Activated T-helper 1 cell treated with anti-CD3 and anti-CD28 coated beads, Interleukin-12 subunit alpha, Interleukin-12 subunit beta, Interleukin-2, Interleukin-4 antibody, amounts not matched to agents 30 ng/mL and 10 ng/mL and 1 ng/mL, durations not matched to agents 14 hours and 24 hours and 36 hours (primary cell): Measurements from ENCODE around the gene KCNQ1. TPM values are rescaled to one million over a fixed set of nuclear protein-coding genes. Genes with fewer than 3 reads are reported as not detected.

ENCODE experiments used
- DNase-seq: peaks from one replicate; pipeline ENCODE4 v3.0.0; 2021; ENCODE audit warnings: low spot score
- H3K27ac Mint-ChIP-seq: one replicate; pipeline ENCODE4 v1.8.0; 2021; ENCODE audit warnings: mild to moderate bottlenecking, mixed read lengths
- H3K27me3 Mint-ChIP-seq: one replicate; pipeline ENCODE4 v1.8.0; 2022; ENCODE audit warnings: mild to moderate bottlenecking, moderate library complexity, mixed read lengths; ENCODE audit not compliant: insufficient read depth
- H3K36me3 Mint-ChIP-seq: one replicate; pipeline ENCODE4 v1.8.0; 2021; ENCODE audit warnings: low read depth, mixed read lengths
- H3K4me1 Mint-ChIP-seq: one replicate; pipeline ENCODE4 v1.8.0; 2021; ENCODE audit warnings: low read depth, mixed read lengths
- H3K4me3 Mint-ChIP-seq: one replicate; pipeline ENCODE4 v1.8.0; 2021; ENCODE audit warnings: mild to moderate bottlenecking, moderate library complexity, mixed read lengths
- H3K9me3 Mint-ChIP-seq: one replicate; pipeline ENCODE4 v1.8.0; 2021; ENCODE audit warnings: mixed read lengths
- intact Hi-C: fragments of 100-400 bp; cut with micrococcal nuclease; formaldehyde crosslinking; loops from one replicate; pipeline ENCODE4 v1.15.1; 2024
- total RNA-seq: library from RNA; stranded (reverse); gene quantifications from 2 replicates; pipeline ENCODE4 v1.2.3, GENCODE V29; 2022

The KCNQ1 gene
- total RNA-seq, 1 donor from 2014 or later = 6.4 TPM

- intact Hi-C loops = no loop called here
- Mint-ChIP-seq H3K36me3 (peaks cover 3% of the 10 kb centered on the region), H3K27ac (no peak overlapping the region), H3K4me3 (no peak overlapping the region), H3K4me1 (no peaks in the 10 kb centered on the region), H3K27me3 (no peaks in the 10 kb centered on the region), H3K9me3 (peaks cover 14% of the 10 kb centered on the region)
- no peak for DNase-seq
Observed at GRCh38 chr11:2664791-2665525, 220.2 kb downstream of the KCNQ1 start.

- no peak overlapping the region for H3K4me3 Mint-ChIP-seq
- H3K27me3 Mint-ChIP-seq = no peaks in the 10 kb centered on the region
- intact Hi-C loops = no loop called here
- H3K4me1 Mint-ChIP-seq = no peaks in the 10 kb centered on the region
- DNase-seq = no peak
- H3K27ac Mint-ChIP-seq = no peak overlapping the region
- H3K36me3 Mint-ChIP-seq = peaks cover 2% of the 10 kb centered on the region
- peaks cover 6% of the 10 kb centered on the region for H3K9me3 Mint-ChIP-seq
Observed at GRCh38 chr11:2665526-2666400, 221.0 kb downstream of the KCNQ1 start.

- intact Hi-C loops = no loop called here
- no peaks in the 10 kb centered on the region for H3K9me3 Mint-ChIP-seq
- H3K27ac Mint-ChIP-seq = no peak overlapping the region
- H3K36me3 Mint-ChIP-seq = no peaks in the 10 kb centered on the region
- no peak overlapping the region for H3K4me3 Mint-ChIP-seq
- DNase-seq = no peak
- H3K4me1 Mint-ChIP-seq = no peaks in the 10 kb centered on the region
- H3K27me3 Mint-ChIP-seq = no peaks in the 10 kb centered on the region
Observed at GRCh38 chr11:2666401-2666741, 221.6 kb downstream of the KCNQ1 start.

- no peaks in the 10 kb centered on the region for H3K27me3 Mint-ChIP-seq
- no peaks in the 10 kb centered on the region for H3K36me3 Mint-ChIP-seq
- no peaks in the 10 kb centered on the region for H3K4me1 Mint-ChIP-seq
- H3K4me3 Mint-ChIP-seq = no peak overlapping the region
- H3K9me3 Mint-ChIP-seq = no peaks in the 10 kb centered on the region
- H3K27ac Mint-ChIP-seq = no peak overlapping the region
- intact Hi-C loops = no loop called here
- DNase-seq = no peak
Observed at GRCh38 chr11:2666828-2667570, 222.2 kb downstream of the KCNQ1 start.

- Mint-ChIP-seq H3K9me3 (no peaks in the 10 kb centered on the region), H3K27me3 (no peaks in the 10 kb centered on the region), H3K4me1 (no peaks in the 10 kb centered on the region), H3K36me3 (no peaks in the 10 kb centered on the region), H3K27ac (no peak overlapping the region), H3K4me3 (no peak overlapping the region)
- intact Hi-C loops = no loop called here
- DNase-seq = no peak
Observed at GRCh38 chr11:2667940-2668339, 223.1 kb downstream of the KCNQ1 start.

DNA sequence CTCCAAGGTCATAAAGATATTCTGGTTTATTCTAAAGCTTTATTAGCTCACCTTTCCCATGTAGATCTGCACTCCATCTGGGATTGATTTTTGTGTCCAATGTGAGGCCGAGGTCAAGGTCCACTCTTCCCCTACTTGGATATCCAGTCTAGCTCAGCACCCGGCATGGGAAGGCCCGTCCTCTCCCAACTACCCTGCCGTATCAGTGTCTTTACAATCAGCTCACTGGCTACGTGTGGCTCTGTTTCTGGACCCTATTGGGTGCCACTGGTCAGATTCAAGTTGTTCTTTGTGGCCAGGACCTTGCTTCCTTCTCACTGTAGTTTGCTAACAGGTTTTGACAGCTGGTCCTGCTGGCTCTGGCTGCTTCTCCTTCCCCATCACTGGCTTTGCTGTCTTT, 224.1 kb downstream of the KCNQ1 start:
- intact Hi-C loops = no loop called here
- no peaks in the 10 kb centered on the region for H3K9me3 Mint-ChIP-seq
- H3K4me1 Mint-ChIP-seq = no peaks in the 10 kb centered on the region
- no peaks in the 10 kb centered on the region for H3K36me3 Mint-ChIP-seq
- H3K27me3 Mint-ChIP-seq = no peaks in the 10 kb centered on the region
- DNase-seq = no peak
- no peak overlapping the region for H3K4me3 Mint-ChIP-seq
- no peak overlapping the region for H3K27ac Mint-ChIP-seq

DNA sequence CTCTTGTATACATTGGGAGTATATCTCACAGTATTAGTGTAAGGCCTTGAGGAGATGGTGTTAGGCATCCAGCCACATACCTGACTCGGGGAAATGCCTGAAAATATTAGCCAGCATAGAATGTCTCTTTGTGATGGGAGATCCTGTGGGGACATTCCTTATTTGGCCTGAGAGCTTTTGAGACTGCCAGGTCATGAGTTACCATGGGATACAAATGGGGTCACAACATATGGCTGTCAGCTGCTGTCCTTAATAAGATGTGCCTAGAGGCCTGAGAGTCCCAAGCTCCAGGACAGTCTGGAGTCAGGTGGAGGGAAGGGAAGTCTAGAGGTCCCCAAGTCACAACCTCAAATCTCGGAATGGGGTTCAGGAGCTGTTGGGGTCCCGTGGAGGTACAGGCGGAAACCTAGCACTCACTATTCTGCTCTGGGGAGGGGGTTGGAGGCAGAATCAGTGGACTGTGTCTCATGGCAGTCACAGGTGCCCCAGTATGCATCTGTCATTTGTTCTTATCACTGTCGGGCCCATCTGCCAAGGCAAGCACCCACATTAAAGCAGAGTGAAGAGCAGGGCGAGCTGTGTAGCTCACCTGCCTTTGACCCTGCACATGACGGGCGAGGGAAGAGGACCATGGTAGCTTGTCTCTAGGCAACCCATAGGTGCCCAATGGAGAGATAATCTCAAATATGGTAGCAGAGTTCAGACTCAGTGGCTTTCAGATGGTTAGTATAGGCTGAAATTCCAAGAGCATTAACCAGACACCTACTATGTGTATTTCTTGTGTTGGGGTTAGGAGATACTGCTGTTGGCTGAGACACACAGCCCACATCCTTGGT, 225.0 kb downstream of the KCNQ1 start:
- H3K27ac Mint-ChIP-seq = no peak overlapping the region
- H3K9me3 Mint-ChIP-seq = no peaks in the 10 kb centered on the region
- H3K4me1 Mint-ChIP-seq = no peaks in the 10 kb centered on the region
- intact Hi-C loops = no loop called here
- H3K4me3 Mint-ChIP-seq = no peak overlapping the region
- no peaks in the 10 kb centered on the region for H3K36me3 Mint-ChIP-seq
- DNase-seq = no peak
- H3K27me3 Mint-ChIP-seq = no peaks in the 10 kb centered on the region

- intact Hi-C loops = no loop called here
- Mint-ChIP-seq H3K27me3 (no peaks in the 10 kb centered on the region), H3K9me3 (no peaks in the 10 kb centered on the region), H3K36me3 (no peaks in the 10 kb centered on the region), H3K4me3 (no peak overlapping the region), H3K27ac (no peak overlapping the region), H3K4me1 (no peaks in the 10 kb centered on the region)
- no peak for DNase-seq
Observed at GRCh38 chr11:2670541-2671100, 225.8 kb downstream of the KCNQ1 start.

DNA sequence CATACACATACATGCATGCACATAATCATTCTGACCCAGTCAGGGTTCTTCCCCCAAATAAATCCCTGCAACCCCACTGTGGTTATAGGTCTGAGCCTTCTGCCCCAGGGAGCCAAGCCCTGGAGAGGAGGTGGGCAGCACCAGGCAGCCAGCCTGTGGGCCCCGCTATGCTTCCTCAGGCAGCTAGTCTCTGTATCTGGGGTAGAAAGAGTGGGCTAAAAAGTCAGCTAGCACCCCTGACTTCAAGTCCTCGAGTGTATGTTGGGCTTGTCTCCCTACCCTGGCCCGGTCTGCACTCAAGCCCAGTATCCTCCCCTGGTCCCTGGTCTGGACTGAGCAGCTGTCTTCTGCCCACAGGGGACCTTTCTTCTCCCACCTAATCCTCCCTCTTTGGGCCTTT, 226.9 kb downstream of the KCNQ1 start:
- Mint-ChIP-seq H3K36me3 (no peaks in the 10 kb centered on the region), H3K4me1 (no peaks in the 10 kb centered on the region), H3K4me3 (no peak overlapping the region), H3K9me3 (no peaks in the 10 kb centered on the region), H3K27me3 (no peaks in the 10 kb centered on the region), H3K27ac (no peak overlapping the region)
- no peak for DNase-seq
- intact Hi-C loops = no loop called here

DNA sequence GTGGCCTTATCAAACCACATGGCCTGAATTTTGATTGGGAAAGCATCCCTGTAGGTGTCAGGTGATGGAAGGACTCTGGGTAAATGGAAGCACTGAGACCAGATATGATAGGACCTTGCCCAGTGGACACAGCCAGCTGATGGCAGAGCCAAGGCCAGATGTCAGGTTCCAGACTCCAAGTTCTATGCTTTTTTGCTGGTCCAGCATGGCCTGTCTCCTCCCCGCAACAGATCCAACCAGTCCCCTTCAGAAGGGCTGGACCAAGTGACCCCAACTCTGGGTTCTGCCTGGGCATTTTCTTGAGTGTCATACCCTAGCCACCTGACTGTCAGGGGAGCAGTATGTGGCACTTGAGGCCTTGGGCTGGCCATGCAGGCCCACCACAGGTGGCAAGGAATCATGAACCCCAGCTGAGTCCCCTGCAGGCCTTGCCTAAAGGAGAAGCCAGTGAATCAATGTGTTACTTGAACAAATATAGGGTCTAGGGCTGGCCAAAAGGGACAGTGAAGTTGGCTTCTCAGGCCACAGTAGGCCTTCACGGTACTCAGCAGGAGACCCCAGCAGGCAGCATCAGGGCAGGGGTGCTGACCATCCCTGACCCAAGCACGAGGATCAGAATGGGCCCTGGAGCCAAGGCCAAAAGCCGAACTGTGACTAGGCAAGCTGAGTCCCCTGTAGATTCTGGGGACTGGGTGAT, 227.9 kb downstream of the KCNQ1 start:
- Mint-ChIP-seq H3K4me1 (no peaks in the 10 kb centered on the region), H3K4me3 (no peak overlapping the region), H3K27ac (no peak overlapping the region), H3K27me3 (no peaks in the 10 kb centered on the region), H3K36me3 (no peaks in the 10 kb centered on the region), H3K9me3 (no peaks in the 10 kb centered on the region)
- DNase-seq = no peak
- intact Hi-C loops = no loop called here

- DNase-seq = no peak
- Mint-ChIP-seq H3K4me3 (no peak overlapping the region), H3K27ac (no peak overlapping the region), H3K27me3 (no peaks in the 10 kb centered on the region), H3K9me3 (no peaks in the 10 kb centered on the region), H3K4me1 (no peaks in the 10 kb centered on the region), H3K36me3 (no peaks in the 10 kb centered on the region)
- intact Hi-C loops = no loop called here
Observed at GRCh38 chr11:2673250-2673610, 228.4 kb downstream of the KCNQ1 start.
